SK-MEL-5 (cell line): ENCODE measurements around the gene TMA7B. TPM values are rescaled to one million over a fixed set of nuclear protein-coding genes. Genes with fewer than 3 reads are reported as not detected.
A peak's percentile ranks its signal among the peaks of the same experiment; 100 is the strongest.

Source experiments
- DNase-seq: peaks from one replicate; pipeline ENCODE4 v3.0.0-alpha.2; 2016; ENCODE audit warnings: low read depth, low spot score
- in situ Hi-C: cut with HindIII; loops from 2 replicates; pipeline ENCODE4 v1.10.0; 2016; ENCODE audit warnings: low sequenced_read_pairs, high pct_unique_total_duplicates, low pct_unique_long_range_greater_than_20kb
- polyA plus RNA-seq, 2 experiments: library from polyadenylated mRNA; depleted of rRNA; stranded (reverse); fragments of >200 nt; gene quantifications; 2 replicates each; pipeline ENCODE4 v1.2.3, GENCODE V29; 2015
- total RNA-seq: library from RNA; depleted of rRNA; stranded (reverse); fragments of >200 nt; shearing (Covaris generic); gene quantifications from 2 replicates; pipeline ENCODE4 v1.2.3, GENCODE V29; 2014; rRNA removed

The TMA7B gene
- total RNA-seq = 0.08 TPM in 1 of 2 replicates, not detected in the other
- polyA plus RNA-seq (2015; cell fraction: cytosol; rRNA removed) = 0.19 TPM in 1 of 2 replicates, not detected in the other
- not detected in 2 replicates for polyA plus RNA-seq (2015; cell fraction: nucleus; rRNA removed)

GRCh38 chr22:39959640-39960447, at the start of gene TMA7B:
TSS of gene TMA7B (plus strand) at chr22:39960397. CDS start at chr22:39964375, 3,978 bp downstream.
- DNase-seq = peak; percentile 22
- in situ Hi-C loops = no loop called here

GRCh38 chr22:39910876-39911613, 49.2 kb upstream of the TMA7B start:
- in situ Hi-C loops = no loop called here
- no peak for DNase-seq

- no peak for DNase-seq
- in situ Hi-C loops = no loop called here
These were observed 46.9 kb upstream of the TMA7B start for GRCh38 chr22:39913321-39913720.

- in situ Hi-C loops = no loop called here
These were observed 46.3 kb upstream of the TMA7B start for GRCh38 chr22:39913886-39914285.

GRCh38 chr22:39914584-39914983, 45.6 kb upstream of the TMA7B start:
- in situ Hi-C loops = no loop called here
- DNase-seq = no peak

More at GRCh38 chr22:39913886-39914285, 46.3 kb upstream of the TMA7B start:
- DNase-seq = no peak

- DNase-seq = no peak
- in situ Hi-C loops = no loop called here
These were observed 44.9 kb upstream of the TMA7B start for GRCh38 chr22:39915295-39915726.

GRCh38 chr22:39916496-39916895, 43.7 kb upstream of the TMA7B start:
- peak; percentile 28 for DNase-seq
- in situ Hi-C loops = no loop called here

- in situ Hi-C loops = no loop called here
- DNase-seq = no peak
These were observed 43.0 kb upstream of the TMA7B start for GRCh38 chr22:39917197-39917643.

GRCh38 chr22:39917776-39918495, 42.3 kb upstream of the TMA7B start:
- in situ Hi-C loops = no loop called here
- DNase-seq = peak; percentile 8

GRCh38 chr22:39920134-39920743, 40.0 kb upstream of the TMA7B start:
- DNase-seq = no peak
- in situ Hi-C loops = no loop called here

GRCh38 chr22:39923696-39924095, 36.5 kb upstream of the TMA7B start:
- in situ Hi-C loops = no loop called here
- no peak for DNase-seq

GRCh38 chr22:39924286-39924685, 35.9 kb upstream of the TMA7B start:
- DNase-seq = no peak
- in situ Hi-C loops = no loop called here

- no peak for DNase-seq
- in situ Hi-C loops = no loop called here
These were observed 34.9 kb upstream of the TMA7B start for GRCh38 chr22:39925273-39925672.

- in situ Hi-C loops = no loop called here
- DNase-seq = no peak
These were observed 34.1 kb upstream of the TMA7B start for GRCh38 chr22:39925909-39926679.

- in situ Hi-C loops = no loop called here
- DNase-seq = no peak
These were observed 33.4 kb upstream of the TMA7B start for GRCh38 chr22:39926753-39927152.

- DNase-seq = peak; percentile 32
- in situ Hi-C loops = no loop called here
These were observed 32.7 kb upstream of the TMA7B start for GRCh38 chr22:39927544-39927943.
